Endothelial cell of umbilical vein (primary cell): ENCODE results near the gene BRD1. TPM values are rescaled to one million over a fixed set of nuclear protein-coding genes. Genes with fewer than 3 reads are reported as not detected.

Experiments
- BruUV-seq: library from RNA; stranded (reverse); fragments of 400-500 nt; replicated peaks from 2 replicates; lab custom pipeline; 2021; lab: Mats Ljungman, UMichigan
- CTCF ChIA-PET: fragments of 300-600, 350-600 bp; sonication (Branson Sonifier 250); formaldehyde crosslinking; loops from one replicate; lab custom pipeline; 2021; ENCODE audit warnings: antibody characterized with exemption, inconsistent platforms; lab: Charles Lee
- POLR2A ChIA-PET: fragments of 300-600, 350-600 bp; sonication (Branson Sonifier 250); formaldehyde crosslinking; loops from one replicate; lab custom pipeline; 2021; ENCODE audit warnings: antibody characterized with exemption, inconsistent platforms; lab: Charles Lee
- DNase-seq: peaks from one replicate; pipeline ENCODE4 v3.0.0-alpha.2; 2011; ENCODE audit warnings: low read depth, low spot score
- FAIRE-seq: peaks from 2 replicates; lab custom pipeline; 2011; peaks lifted over from hg19 to GRCh38; lab: Jason Lieb, UNC
- H2AFZ ChIP-seq: 2 replicates; pipeline ENCODE4 v1.6.0; 2012; ENCODE audit warnings: low read depth, low read length, control low read depth, inconsistent platforms
- H3K27ac ChIP-seq: 2 replicates; pipeline ENCODE4 v1.5.1; 2011; ENCODE audit warnings: low read depth, mild to moderate bottlenecking, control low read depth, low read length, moderate library complexity; ENCODE audit not compliant: insufficient read depth
- H3K27me3 ChIP-seq, 2 experiments: 2 replicates each; pipeline versions ENCODE4 v1.6.0 to v1.6.1; 2011; ENCODE audit warnings: low read length in 2 of 2, mixed read lengths in 1 of 2; ENCODE audit not compliant: control insufficient read depth in 2 of 2, insufficient read depth in 2 of 2
- H3K36me3 ChIP-seq, 2 experiments: 2 replicates in 1 of 2; 3 replicates in 1 of 2; pipeline ENCODE4 v1.5.1; 2011; ENCODE audit warnings: low read length in 2 of 2, mild to moderate bottlenecking in 1 of 2, moderate library complexity in 1 of 2; ENCODE audit not compliant: control insufficient read depth in 2 of 2, insufficient read depth in 2 of 2; ENCODE audit errors: extremely low read depth in 1 of 2
- H3K4me1 ChIP-seq: 3 replicates; pipeline ENCODE4 v1.5.1; 2011; ENCODE audit warnings: mild to moderate bottlenecking, low read length; ENCODE audit not compliant: control insufficient read depth, insufficient read depth; ENCODE audit errors: extremely low read depth
- H3K4me2 ChIP-seq: 2 replicates; pipeline ENCODE4 v1.6.1; 2011; ENCODE audit warnings: low read length, control low read depth, mixed read lengths; ENCODE audit not compliant: insufficient read depth
- H3K4me3 ChIP-seq, 3 experiments: fragments of 200-600 bp in 1 of 3; sonication (generic), shearing (Covaris generic) in 1 of 3; replicated peaks in 1 of 3; 2 replicates each; pipeline ENCODE4 v1.5.1; 2011 to 2016; ENCODE audit warnings: control low read depth in 3 of 3, low read length in 3 of 3, mild to moderate bottlenecking in 2 of 3, inconsistent platforms in 1 of 3, low read depth in 1 of 3, moderate library complexity in 1 of 3; ENCODE audit not compliant: insufficient read depth in 1 of 3
- H3K79me2 ChIP-seq: 2 replicates; pipeline ENCODE4 v1.6.0; 2012; ENCODE audit warnings: low read length, inconsistent platforms; ENCODE audit not compliant: control insufficient read depth, insufficient read depth
- H3K9ac ChIP-seq: replicated peaks from 2 replicates; pipeline ENCODE3; 2011; ENCODE audit warnings: low read length, control low read depth; ENCODE audit not compliant: insufficient read depth; ENCODE audit errors: extremely low read depth
- H3K9me1 ChIP-seq: replicated peaks from 3 replicates; pipeline ENCODE4 v1.6.0; 2011; ENCODE audit warnings: mild to moderate bottlenecking, low read length; ENCODE audit not compliant: control insufficient read depth, insufficient read depth; ENCODE audit errors: extremely low read depth
- H3K9me3 ChIP-seq: replicated peaks from 2 replicates; pipeline ENCODE4 v1.5.1; 2012; ENCODE audit warnings: low read length, inconsistent platforms; ENCODE audit not compliant: control insufficient read depth, insufficient read depth
- H4K20me1 ChIP-seq: replicated peaks from 2 replicates; pipeline ENCODE3; 2011; ENCODE audit warnings: mild to moderate bottlenecking, low read length; ENCODE audit not compliant: control insufficient read depth, insufficient read depth; ENCODE audit errors: extremely low read depth
- CTCF ChIP-seq, 2 donors: IDR thresholded peaks; 1 replicate in 1 of 2; 2 replicates in 1 of 2; pipeline ENCODE4 v1.5.1; 2011; ENCODE audit warnings: low read length in 2 of 2, mild to moderate bottlenecking in 2 of 2, moderate library complexity in 2 of 2, control low read depth in 1 of 2, inconsistent platforms in 1 of 2, low read depth in 1 of 2; ENCODE audit not compliant: insufficient read depth in 1 of 2; ENCODE audit errors: extremely low read depth in 1 of 2
- EZH2 ChIP-seq: IDR thresholded peaks from 2 replicates; pipeline ENCODE4 v1.6.1; 2012; ENCODE audit warnings: borderline replicate concordance, low read depth, mild to moderate bottlenecking, moderate library complexity, low read length, inconsistent platforms; ENCODE audit not compliant: severe bottlenecking
- FOS ChIP-seq: IDR thresholded peaks from 2 replicates; pipeline ENCODE4 v1.6.1; 2011; ENCODE audit warnings: mild to moderate bottlenecking, low read length, moderate library complexity, borderline replicate concordance; ENCODE audit not compliant: insufficient read depth
- GATA2 ChIP-seq: IDR thresholded peaks from 2 replicates; pipeline ENCODE4 v1.7.0; 2011; ENCODE audit warnings: low read depth, mild to moderate bottlenecking, moderate library complexity, mixed read lengths, low read length; ENCODE audit not compliant: insufficient read length, insufficient read depth
- JUN ChIP-seq: IDR thresholded peaks from 2 replicates; pipeline ENCODE4 v1.6.1; 2011; ENCODE audit warnings: borderline replicate concordance, low read depth; ENCODE audit not compliant: insufficient read length, insufficient read depth
- MAX ChIP-seq: IDR thresholded peaks from 2 replicates; pipeline ENCODE4 v1.6.1; 2011; ENCODE audit not compliant: insufficient read depth, insufficient read length
- MYC ChIP-seq: IDR thresholded peaks from one replicate; pipeline ENCODE4 v1.6.1; 2011; ENCODE audit warnings: mild to moderate bottlenecking, low read depth, low read length
- POLR2A ChIP-seq: IDR thresholded peaks from 2 replicates; pipeline ENCODE4 v1.6.1; 2012; ENCODE audit warnings: low read depth, mild to moderate bottlenecking, control low read depth, low read length
- POLR2AphosphoS5 ChIP-seq: IDR thresholded peaks from 2 replicates; pipeline ENCODE4 v1.6.1; 2012; ENCODE audit warnings: low read depth, mild to moderate bottlenecking, control low read depth, low read length, moderate library complexity; ENCODE audit not compliant: insufficient read depth
- dilution Hi-C: fragments of 300-500 bp; cut with MboI; formaldehyde crosslinking; loops from one replicate; pipeline ENCODE4 v1.15.0; 2019; ENCODE audit warnings: low sequenced_read_pairs; ENCODE audit not compliant: extremely low pct_ligation_motif_present
- intact Hi-C: fragments of 100-400 bp; cut with micrococcal nuclease; formaldehyde crosslinking; loops from one replicate; pipeline ENCODE4 v1.10.0; 2022
- polyA plus RNA-seq, 4 experiments: library from polyadenylated mRNA; depleted of rRNA in 3 of 4; stranded (reverse) in 3 of 4; unstranded in 1 of 4; fragments of >200 nt; gene quantifications; 2 replicates each; pipeline versions ENCODE4 v1.2.1 to v1.2.3, GENCODE V29; 2011 to 2012; ENCODE audit warnings: missing spikeins in 1 of 4
- total RNA-seq: library from RNA; stranded (reverse); gene quantifications from 2 replicates; pipeline ENCODE4 v1.2.3, GENCODE V29; 2021

BRD1 gene
- total and polyA plus RNA-seq, 2 donors (not counting 3 experiments of a cell fraction or from before 2014, with no cell fraction given): 8.1 to 41.1 TPM

DNA sequence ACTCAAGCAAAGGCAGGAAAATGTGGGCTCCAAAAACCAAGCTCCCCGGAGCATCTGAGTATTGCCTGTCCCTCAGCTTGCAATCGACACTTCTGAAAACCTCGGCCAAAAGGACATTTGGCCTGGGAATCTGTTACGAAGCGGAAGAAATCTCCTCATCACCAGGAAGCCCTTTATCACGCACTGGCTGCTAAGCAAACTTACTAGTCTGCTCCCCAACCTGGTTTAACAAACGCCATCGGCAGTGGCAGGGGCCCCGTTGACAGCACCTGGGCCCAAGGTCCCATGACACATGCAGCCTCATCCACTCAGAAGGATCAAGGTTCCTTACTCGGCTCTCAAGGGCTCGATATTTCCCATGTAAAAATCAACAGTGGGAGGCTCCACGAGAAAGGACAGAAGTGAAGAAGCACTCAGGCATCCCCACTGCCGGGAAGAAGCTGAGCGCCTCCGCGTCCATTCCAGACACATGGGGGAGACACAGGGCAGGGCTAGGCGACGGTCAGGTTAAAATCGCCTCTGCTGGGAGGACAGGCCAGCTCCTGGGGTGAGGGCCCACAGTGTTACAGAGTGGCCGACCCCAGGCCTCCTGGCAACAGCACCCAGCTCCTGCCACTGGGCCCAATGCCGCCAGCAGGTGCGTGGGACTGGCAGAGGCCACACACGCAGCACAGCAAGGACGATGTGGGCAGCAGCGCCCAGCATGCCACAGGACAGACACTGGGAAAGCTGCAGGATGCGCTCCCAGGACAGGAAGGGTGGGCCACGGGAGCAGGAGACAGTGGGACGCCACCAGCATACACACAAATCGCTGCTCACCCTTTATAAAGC, 27.1 kb downstream of the BRD1 start:
- H4K20me1 ChIP-seq: no peaks in the 10 kb centered on the region
- POLR2A ChIA-PET: no interaction called here
- no peaks in the 10 kb centered on the region for H3K27me3 ChIP-seq
- no peak overlapping the region for H2AFZ ChIP-seq
- FAIRE-seq: no peak
- H3K79me2 ChIP-seq: peaks cover 78% of the 10 kb centered on the region
- H3K9me3 ChIP-seq: no peaks in the 10 kb centered on the region
- H3K9me1 ChIP-seq: no peaks in the 10 kb centered on the region
- dilution Hi-C loops (no loop called here), intact Hi-C loops (no loop called here)
- H3K27ac ChIP-seq: no peak overlapping the region
- no peak overlapping the region for H3K9ac ChIP-seq
- no peaks in the 10 kb centered on the region for H3K4me1 ChIP-seq
- TF ChIP-seq EZH2 (no peak), MYC (no peak), CTCF (IDR thresholded peaks at IDR 0.05; ENCODE audit: extremely low read depth in 1 of 2, insufficient read depth in 1 of 2, low read depth in 1 of 2, low read length in 2 of 2) (no peak), POLR2A (no peak), JUN (no peak), FOS (no peak), MAX (no peak), POLR2AphosphoS5 (no peak), GATA2 (no peak)
- DNase-seq: no peak
- no peak overlapping the region for H3K4me2 ChIP-seq
- BruUV-seq: no TSS peak
- H3K4me3 ChIP-seq: no peak overlapping the region
- H3K36me3 ChIP-seq: peaks cover 15 to 59% of the 10 kb centered on the region in 2 experiments
- CTCF ChIA-PET: no interaction called here
